GM18951 (cell line): ENCODE data around the gene HDAC4.
"Not testable (repeated sequence)": the region's sequence is repeated elsewhere in the genome, so short reads cannot be mapped to it uniquely, and the experiment has no call there.

Source experiments
- POLR2A ChIP-seq: IDR thresholded peaks from 4 replicates; pipeline ENCODE4 v1.6.1; 2011; ENCODE audit warnings: mild to moderate bottlenecking; ENCODE audit not compliant: insufficient read length, insufficient read depth; ENCODE audit errors: extremely low read depth
- in situ Hi-C: fragments of 300-500 bp; cut with MboI; formaldehyde crosslinking; loops from one replicate; pipeline ENCODE4 v1.12.0; 2022; ENCODE audit warnings: low sequenced_read_pairs, mixed read lengths, inconsistent platforms; ENCODE audit not compliant: unreplicated experiment

HDAC4 gene

DNA sequence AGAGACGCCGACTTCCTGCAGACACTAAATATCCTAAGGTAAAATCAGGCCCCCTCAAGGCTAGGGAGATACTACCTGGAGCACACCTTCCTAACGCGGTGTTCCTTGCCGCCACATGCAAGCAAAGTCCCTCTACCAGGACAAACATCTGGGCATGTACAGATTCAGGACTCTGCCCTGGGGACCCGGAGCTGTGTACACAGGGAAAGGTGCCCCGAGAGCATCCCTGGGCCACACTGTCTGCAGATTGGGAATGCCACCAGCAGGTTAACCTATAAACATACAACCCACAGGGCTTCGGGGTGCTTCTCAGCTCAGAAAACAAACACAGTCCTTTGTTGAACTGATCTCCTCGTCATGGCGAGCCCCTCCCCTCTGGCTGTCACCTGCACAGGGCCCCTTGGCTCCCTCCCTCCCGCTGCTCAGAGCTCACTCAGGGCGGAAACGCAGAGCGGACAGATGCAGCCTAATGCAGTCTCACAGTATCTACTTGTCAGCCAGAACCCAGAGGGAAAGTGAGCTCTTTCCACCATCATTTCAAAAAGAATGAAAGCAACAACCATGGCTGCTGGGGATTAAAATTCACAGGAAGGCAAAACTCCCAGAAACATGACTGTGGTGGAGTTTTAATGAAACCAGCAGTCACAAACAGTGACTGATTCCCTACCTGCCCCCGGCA lies 218.8 kb downstream of the HDAC4 start:
- in situ Hi-C loops = no loop called here
- TF ChIP-seq POLR2A = no peak

DNA sequence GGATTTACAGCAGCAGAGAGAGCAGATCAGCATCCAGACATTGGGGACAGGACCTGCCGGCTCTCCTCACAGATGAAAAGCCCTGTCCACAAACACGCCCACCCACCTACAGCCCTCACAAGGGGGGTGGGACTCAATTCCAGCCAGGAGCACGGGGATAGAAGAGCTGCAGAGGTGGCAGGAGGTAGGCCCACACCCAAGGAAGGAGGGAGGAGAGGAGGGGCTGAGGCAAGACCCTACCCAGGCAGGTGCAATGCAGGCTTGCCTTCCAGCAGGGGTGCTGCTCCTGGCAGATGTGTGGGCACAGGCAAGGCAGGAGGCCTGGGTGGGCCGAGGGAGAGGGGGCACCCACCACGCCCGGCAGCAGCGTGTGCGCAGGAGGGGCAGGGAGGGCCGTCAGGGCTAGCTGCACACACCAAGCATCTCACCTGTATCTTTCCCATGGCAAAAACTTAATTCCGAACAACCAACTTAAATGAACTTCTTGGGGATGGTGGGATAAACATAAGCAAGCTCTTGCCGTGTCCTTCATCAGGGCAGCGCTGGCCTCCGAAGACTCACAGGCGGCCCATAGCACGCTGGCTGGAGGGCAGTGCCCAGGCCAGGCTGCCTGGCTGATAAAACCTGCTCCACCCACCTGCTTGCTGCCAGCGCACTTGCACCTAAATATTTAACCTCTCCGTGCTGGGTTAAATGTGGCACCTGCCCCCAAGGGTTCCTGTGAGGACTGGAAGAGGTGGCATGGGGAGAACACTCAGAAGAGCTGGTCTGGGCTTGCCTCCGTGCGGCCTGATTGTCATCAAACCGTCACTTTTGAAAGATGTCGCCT lies 219.5 kb downstream of the HDAC4 start:
- in situ Hi-C loops = no loop called here
- TF ChIP-seq POLR2A = no peak

DNA sequence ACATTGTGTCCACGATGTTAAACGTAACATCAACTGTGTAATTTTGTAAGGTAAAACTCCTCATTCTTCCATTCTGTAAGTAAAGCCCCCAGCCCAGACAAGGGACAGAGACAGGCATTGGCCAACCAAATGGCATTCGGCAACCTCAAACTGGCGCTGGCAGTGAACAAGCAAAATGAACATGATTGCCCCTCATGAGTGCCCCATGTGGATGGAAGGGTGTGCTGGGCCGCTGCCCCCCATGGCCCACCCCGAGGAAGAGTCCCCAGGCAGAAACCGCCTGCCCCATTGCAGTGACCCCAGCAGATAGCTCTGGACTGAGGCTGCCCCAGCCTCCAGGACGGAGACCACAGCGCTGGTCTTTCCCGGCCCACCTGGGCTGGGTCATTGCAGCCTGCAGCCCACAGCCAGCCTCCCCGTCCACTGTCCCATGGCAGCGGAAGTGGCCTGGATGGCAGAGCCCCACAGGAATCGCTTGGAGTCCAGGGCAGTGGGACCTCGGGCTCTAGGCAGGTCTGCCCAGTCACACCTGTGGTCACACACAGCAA lies 220.2 kb downstream of the HDAC4 start:
- in situ Hi-C loops = no loop called here
- TF ChIP-seq POLR2A = no peak

DNA sequence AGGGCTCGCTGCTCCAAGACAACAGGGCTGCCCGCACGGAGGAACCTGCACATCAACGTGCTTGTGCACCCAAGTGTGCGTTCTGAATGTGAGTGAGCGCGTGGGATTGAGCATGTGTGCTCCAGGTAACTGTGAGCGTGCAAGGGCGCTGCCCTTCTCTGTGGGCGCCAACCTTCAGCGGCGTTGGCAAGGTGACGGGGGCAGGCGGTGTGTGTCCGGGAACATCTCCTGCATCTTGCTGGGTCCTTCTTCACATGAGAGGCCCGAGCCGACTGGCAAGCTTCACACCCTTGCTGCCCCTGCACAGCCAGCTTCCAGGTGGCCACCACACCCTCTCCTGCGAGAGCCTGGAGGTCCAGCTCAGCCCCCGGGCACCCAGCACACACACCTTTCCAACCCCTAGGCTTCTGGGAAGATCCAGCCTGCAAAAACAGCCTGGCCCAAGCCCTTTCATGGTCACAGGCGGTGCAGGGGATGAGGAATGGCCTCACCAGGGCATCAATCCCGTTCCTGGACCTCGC lies 220.9 kb downstream of the HDAC4 start:
- no peak for TF ChIP-seq POLR2A
- in situ Hi-C loops = no loop called here

DNA sequence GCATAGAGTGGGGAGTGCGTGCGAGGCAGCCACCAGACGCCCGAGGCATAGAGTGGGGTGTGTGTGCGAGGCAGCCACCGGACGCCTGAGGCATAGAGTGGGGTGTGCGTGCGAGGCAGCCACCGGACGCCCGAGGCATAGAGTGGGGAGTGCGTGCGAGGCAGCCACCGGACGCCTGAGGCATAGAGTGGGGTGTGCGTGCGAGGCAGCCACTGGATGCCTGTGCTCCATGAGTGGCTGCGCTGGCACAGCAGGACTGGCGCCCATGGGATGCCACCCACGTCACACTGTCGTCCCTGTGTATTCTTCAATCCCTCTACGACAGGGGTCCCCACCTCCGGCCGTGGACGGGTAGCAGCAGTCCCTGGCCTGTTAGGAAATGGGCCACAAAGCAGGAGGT lies 221.9 kb downstream of the HDAC4 start:
- TF ChIP-seq POLR2A = no peak
- in situ Hi-C loops = no loop called here

DNA sequence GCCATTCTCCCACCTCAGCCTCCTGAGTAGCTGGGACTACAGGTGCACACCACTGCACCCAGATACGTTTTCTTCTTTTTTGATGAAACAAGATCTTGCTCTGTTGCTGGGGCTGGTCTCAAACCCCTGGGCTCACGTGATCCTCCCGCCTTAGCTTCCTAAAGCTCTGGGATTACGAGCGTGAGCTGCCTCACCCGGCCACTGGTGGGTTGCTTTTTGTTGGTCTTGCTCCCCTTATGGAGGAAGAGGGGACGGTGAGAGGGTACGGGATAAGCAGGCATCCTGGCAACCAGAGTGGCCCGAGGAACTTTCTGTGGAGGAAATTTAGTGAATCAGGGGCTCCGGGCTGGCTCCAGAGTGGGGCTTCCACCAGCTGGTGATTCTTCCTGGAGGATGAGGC lies 222.3 kb downstream of the HDAC4 start:
- in situ Hi-C loops = no loop called here
- no peak for TF ChIP-seq POLR2A

DNA sequence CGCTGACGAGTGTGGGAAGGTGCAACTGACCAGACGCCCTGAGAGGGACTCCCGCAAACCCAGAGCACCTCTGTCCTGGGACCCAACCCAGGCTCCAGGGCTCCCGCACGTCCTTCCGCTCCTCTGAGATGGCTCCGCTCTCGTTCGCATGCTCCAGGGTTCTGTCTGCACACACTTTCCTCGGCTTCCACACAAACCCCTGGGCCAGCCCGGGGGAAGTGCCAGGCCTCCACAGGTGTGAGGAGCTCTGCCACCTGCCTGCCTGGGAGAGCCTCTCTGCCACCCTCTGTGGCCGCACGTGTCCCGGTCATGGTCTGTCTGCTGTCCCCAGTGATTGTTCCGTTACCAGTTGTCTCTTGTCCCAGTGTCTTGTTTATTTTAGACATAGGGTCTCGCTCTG lies 222.9 kb downstream of the HDAC4 start:
- in situ Hi-C loops = no loop called here
- TF ChIP-seq POLR2A = no peak

DNA sequence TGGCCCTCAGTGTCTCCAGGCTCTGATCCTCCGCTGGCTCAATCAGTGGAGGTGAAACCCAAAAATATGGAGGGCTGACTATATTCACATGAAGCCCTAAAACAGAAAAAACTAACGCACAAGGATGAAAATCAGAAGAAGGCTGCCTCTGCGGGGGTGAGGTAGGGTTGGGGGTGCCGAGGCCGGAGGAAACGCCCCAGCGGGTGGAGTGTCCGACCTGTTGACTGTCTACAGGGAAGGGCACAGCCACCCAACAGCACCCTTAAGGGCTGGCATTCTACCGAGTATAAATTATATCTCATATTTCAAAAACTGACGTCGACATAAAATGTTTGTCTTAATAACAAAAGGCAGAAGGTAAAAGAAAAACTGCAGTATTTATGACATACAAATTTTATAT lies 223.5 kb downstream of the HDAC4 start:
- TF ChIP-seq POLR2A = no peak
- in situ Hi-C loops = no loop called here

DNA sequence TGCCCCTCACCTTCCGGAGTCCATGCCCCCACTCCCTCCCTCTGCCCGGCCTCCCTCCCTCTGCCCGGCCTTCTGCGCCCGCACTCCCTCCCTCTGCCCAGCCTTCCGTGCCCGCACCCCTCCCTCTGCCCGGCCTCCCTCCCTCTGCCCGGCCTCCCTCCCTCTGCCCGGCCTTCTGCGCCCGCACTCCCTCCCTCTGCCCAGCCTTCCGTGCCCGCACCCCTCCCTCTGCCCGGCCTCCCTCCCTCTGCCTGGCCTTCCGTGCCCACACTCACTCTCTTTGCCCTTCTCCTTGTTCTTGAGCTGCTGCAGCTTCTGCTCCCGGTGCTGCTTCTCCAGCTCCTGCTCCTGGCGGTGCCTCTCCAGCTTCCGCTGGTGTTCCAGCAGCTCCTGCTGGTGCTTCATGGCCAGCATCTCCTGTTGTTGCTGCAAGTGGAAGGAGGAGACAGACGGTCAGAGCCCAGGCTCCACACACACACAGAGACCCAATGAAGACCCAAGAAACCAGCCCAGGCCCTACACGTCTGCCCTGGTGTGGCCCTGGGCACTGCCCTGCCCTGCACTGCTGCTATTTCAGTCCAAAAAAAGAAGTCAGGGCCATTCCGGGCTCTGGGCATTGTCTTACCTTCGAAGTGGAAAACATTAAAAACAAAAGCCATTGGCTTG lies 224.5 kb downstream of the HDAC4 start:
- in situ Hi-C loops = not testable (repeated sequence)

DNA sequence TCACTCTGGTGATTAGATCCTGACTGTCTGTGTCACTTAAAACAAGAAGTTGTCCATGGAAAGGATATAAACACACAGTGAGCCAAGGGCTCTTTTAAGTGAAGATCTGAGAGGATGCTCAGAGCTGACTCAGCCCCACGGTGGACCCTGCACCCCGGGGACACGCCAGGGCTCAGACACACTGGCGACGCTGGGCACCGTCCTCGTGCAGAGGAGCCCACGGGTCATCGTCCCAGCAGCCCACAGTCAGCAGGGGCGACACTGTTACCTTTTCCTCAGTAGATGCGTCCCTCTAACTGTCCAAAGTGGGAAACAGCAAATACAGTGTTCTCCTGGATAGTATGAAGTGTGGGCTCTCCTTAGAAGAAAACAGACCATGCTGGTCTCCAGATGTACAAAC lies 225.6 kb downstream of the HDAC4 start:
- no peak for TF ChIP-seq POLR2A
- in situ Hi-C loops = no loop called here

DNA sequence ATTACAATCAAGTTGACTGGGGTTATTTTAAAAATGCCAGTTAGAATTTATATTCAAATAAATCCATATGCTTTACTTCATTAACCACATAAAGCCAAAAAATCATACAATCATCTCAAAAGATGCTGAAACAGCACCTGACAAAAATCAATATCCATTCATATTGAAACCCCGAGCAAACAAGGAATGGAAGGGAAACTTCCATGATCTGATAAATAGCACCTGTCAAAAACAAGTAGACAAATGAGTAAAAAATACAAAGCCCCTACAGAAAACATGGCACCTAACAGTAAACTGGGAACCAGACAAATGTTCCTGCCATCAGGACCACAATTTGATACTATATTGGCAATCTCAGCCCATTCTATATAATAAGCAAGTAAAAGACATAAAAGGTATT lies 227.5 kb downstream of the HDAC4 start:
- in situ Hi-C loops = no loop called here

DNA sequence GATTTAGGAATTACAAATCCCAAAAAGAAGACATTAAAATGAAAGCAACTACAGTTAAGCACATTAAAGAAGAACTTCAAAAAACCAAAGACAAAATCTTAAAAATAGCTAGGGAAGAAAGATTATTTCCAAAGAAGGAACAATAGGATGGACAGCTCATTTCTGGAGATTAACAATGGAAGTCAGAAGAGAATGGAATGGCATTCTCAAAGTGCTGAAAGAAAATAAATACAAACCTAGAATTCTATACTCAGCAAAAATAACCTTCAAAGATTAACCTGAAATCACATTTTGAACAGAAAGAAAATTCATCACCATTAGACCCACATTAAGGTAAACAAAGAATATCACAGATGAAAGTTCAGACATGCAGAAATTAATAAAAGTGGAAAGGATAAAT lies 229.2 kb downstream of the HDAC4 start:
- no peak for TF ChIP-seq POLR2A
- in situ Hi-C loops = no loop called here

More for the DNA sequence above, 227.5 kb downstream of the HDAC4 start:
- no peak for TF ChIP-seq POLR2A

DNA sequence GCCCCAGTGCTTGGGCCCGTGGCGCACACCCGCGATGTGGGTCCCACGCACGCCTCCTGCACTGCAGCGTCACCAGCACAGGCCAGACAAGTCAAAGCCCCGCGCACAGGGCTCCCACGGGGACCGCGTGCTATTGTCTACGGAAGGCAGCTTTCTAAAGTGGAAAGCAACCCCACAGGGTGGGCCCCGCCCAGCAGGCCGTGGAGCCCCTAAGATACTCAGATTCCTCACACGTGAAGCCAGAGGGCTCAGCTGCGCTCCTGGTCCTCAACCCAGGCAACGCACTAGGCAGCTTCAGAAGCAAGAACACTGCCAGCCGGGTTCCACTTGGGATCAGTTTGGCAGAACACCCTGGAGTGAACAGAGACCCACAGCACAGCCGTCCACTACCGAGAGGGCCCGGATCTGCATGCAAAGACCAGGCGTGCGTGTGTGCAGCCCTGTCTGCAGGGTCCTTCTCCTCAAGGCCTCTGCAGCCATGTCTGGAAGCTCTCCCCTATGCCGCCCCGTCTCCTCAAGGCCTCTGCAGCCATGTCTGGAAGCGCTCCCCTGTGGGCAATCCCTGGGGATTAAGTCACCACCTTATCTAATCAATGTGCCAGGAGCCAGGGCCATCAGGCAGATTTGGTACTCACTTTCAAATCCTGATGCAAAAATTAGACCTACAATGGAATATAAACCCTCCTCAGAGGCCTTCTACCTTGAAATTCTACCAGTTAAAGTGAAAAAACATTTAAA lies 231.3 kb downstream of the HDAC4 start:
- in situ Hi-C loops = no loop called here
- no peak for TF ChIP-seq POLR2A

DNA sequence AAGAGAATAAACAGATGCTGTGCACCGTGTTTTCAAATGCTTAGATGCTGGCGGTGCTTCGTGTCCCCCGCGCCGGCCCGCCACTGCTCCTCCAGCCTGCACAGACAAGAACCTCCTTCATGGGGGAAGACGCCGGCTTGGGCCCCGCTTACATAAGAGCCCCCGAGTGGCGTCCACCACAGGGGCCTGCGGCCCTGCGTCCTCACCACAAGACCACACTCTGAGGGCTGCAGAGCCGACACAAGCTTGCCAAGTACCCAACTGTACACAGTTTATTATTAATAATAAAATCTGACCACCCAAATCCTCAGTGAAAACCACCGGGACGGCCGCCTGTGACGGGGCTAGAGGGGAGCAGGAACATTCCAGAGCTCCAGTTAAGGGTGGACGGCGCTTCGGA lies 232.2 kb downstream of the HDAC4 start:
- no peak for TF ChIP-seq POLR2A

More for the DNA sequence above, 232.2 kb downstream of the HDAC4 start:
- in situ Hi-C loops = no loop called here
